HCT116 (cell line): ENCODE data around the gene SEMA5B.

Experiments
- ATF3 ChIP-seq: IDR thresholded peaks from 2 replicates; pipeline ENCODE4 v1.6.1; 2012
- CTCF ChIP-seq, 3 experiments: fragments of 200-600 bp in 1 of 3; sonication (generic) in 1 of 3; IDR thresholded peaks in 2 of 3; conservative IDR thresholded peaks in 1 of 3; 2 replicates each; pipeline ENCODE4 v1.5.1; 2012 to 2017; ENCODE audit warnings: low read depth in 2 of 3, low read length in 2 of 3, antibody characterized with exemption in 1 of 3, borderline replicate concordance in 1 of 3, control low read depth in 1 of 3, mild to moderate bottlenecking in 1 of 3, mixed read lengths in 1 of 3, mixed run types in 1 of 3, moderate library complexity in 1 of 3; ENCODE audit not compliant: insufficient read depth in 1 of 3
- EZH2 ChIP-seq: fragments of 200-600 bp; sonication (generic); IDR thresholded peaks from 2 replicates; pipeline ENCODE4 v1.6.1; 2017; ENCODE audit warnings: antibody characterized with exemption, mixed run types
- FOSL1 ChIP-seq: IDR thresholded peaks from 2 replicates; pipeline ENCODE4 v1.6.1; 2012; ENCODE audit warnings: low read depth
- MAX ChIP-seq: IDR thresholded peaks from 2 replicates; pipeline ENCODE4 v1.6.1; 2012
- POLR2AphosphoS5 ChIP-seq: IDR thresholded peaks from 2 replicates; pipeline ENCODE4 v1.6.1; 2011; ENCODE audit warnings: mild to moderate bottlenecking, low read depth, low read length, moderate library complexity
- REST ChIP-seq: IDR thresholded peaks from 2 replicates; pipeline ENCODE4 v1.6.1; 2012; ENCODE audit warnings: low read depth
- ZBTB33 ChIP-seq: IDR thresholded peaks from 2 replicates; pipeline ENCODE4 v1.6.1; 2011; ENCODE audit warnings: mild to moderate bottlenecking, low read length, moderate library complexity; ENCODE audit not compliant: insufficient replicate concordance; ENCODE audit errors: extremely low read depth
- ZFX ChIP-seq: fragments of 450-650 bp; IDR thresholded peaks from 2 replicates; pipeline ENCODE4 v1.6.1; 2017

- TF ChIP-seq FOSL1 (no peak), REST (no peak), CTCF (IDR thresholded peaks at IDR 0.05 in 2 of 3, conservative IDR thresholded peaks at IDR 0.05 in 1 of 3; ENCODE audit: borderline replicate concordance in 1 of 3, insufficient read depth in 1 of 3, low read depth in 2 of 3, low read length in 2 of 3) (no peak), POLR2AphosphoS5 (no peak), ZBTB33 (no peak), MAX (no peak), EZH2 (no peak), ZFX (no peak), ATF3 (no peak)
Measured at GRCh38 chr3:123018683-123019082, 8.9 kb downstream of the SEMA5B start.
